PFSK-1 (cell line): ENCODE results near the gene PEBP1.

ENCODE experiments used
- FOXP2 ChIP-seq: optimal IDR thresholded peaks from 2 replicates; pipeline ENCODE3; 2011; ENCODE audit warnings: borderline replicate concordance, control low read depth, inconsistent platforms; ENCODE audit not compliant: insufficient read depth; ENCODE audit errors: extremely low read length, extremely low read depth
- POLR2AphosphoS5 ChIP-seq: IDR thresholded peaks from 2 replicates; pipeline ENCODE4 v1.6.1; 2012; ENCODE audit warnings: low read depth, mild to moderate bottlenecking, control low read depth, low read length, moderate library complexity
- SIN3A ChIP-seq: IDR thresholded peaks from 2 replicates; pipeline ENCODE4 v1.6.1; 2012; ENCODE audit warnings: mild to moderate bottlenecking, low read length, moderate library complexity, borderline replicate concordance; ENCODE audit not compliant: insufficient read depth
- TAF1 ChIP-seq: IDR thresholded peaks from 2 replicates; pipeline ENCODE4 v1.6.1; 2012; ENCODE audit warnings: low read length, control low read depth, borderline replicate concordance; ENCODE audit not compliant: insufficient read depth
- TF ChIP-seq, protein P1 (sequence below), 2 experiments: IDR thresholded peaks; 2 replicates each; pipeline versions ENCODE4 v1.6.1 to v1.8.0; 2011 to 2012; ENCODE audit warnings: low read depth in 2 of 2, low read length in 2 of 2, control low read depth in 1 of 2, inconsistent platforms in 1 of 2, mild to moderate bottlenecking in 1 of 2, moderate library complexity in 1 of 2; ENCODE audit not compliant: insufficient read depth in 1 of 2

PEBP1 gene

GRCh38 chr12:118107011-118107410, 28.9 kb upstream of the PEBP1 start:
- TF ChIP-seq POLR2AphosphoS5, result no peak

GRCh38 chr12:118107694-118108093, 28.2 kb upstream of the PEBP1 start:
- TF ChIP-seq POLR2AphosphoS5, result no peak
- no peak for TF ChIP-seq SIN3A
- no peak for TF ChIP-seq FOXP2
- TF ChIP-seq, protein P1, sequence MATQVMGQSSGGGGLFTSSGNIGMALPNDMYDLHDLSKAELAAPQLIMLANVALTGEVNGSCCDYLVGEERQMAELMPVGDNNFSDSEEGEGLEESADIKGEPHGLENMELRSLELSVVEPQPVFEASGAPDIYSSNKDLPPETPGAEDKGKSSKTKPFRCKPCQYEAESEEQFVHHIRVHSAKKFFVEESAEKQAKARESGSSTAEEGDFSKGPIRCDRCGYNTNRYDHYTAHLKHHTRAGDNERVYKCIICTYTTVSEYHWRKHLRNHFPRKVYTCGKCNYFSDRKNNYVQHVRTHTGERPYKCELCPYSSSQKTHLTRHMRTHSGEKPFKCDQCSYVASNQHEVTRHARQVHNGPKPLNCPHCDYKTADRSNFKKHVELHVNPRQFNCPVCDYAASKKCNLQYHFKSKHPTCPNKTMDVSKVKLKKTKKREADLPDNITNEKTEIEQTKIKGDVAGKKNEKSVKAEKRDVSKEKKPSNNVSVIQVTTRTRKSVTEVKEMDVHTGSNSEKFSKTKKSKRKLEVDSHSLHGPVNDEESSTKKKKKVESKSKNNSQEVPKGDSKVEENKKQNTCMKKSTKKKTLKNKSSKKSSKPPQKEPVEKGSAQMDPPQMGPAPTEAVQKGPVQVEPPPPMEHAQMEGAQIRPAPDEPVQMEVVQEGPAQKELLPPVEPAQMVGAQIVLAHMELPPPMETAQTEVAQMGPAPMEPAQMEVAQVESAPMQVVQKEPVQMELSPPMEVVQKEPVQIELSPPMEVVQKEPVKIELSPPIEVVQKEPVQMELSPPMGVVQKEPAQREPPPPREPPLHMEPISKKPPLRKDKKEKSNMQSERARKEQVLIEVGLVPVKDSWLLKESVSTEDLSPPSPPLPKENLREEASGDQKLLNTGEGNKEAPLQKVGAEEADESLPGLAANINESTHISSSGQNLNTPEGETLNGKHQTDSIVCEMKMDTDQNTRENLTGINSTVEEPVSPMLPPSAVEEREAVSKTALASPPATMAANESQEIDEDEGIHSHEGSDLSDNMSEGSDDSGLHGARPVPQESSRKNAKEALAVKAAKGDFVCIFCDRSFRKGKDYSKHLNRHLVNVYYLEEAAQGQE (IDR thresholded peaks at IDR 0.05; ENCODE audit: insufficient read depth in 1 of 2, low read depth in 2 of 2, low read length in 2 of 2), result no peak
- TF ChIP-seq TAF1, result no peak

DNA sequence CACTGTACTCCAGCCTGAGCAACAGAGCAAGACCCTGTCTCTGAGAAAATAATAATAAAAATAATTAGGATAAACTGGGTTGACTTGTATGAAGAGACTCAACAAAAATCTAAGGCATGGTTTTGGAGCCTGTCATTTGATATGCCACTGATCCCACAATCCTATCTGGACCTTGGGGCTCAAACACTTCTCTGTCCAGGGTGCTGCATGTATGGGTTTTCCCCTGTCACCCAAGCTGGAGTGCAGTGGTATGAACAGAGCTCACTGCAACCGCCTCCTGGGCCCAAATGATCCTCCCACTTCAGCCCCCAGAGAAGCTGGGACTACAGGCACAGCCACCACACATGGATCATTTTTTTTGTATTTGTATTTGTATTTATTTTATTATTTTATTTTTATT, 26.8 kb upstream of the PEBP1 start:
- TF ChIP-seq, protein P1 (IDR thresholded peaks at IDR 0.05; ENCODE audit: insufficient read depth in 1 of 2, low read depth in 2 of 2, low read length in 2 of 2), result peak; percentile 22 to 81; a peak in 2 of 4 replicates
- no peak for TF ChIP-seq SIN3A

- TF ChIP-seq SIN3A, result no peak
- TF ChIP-seq POLR2AphosphoS5, result no peak
- TF ChIP-seq TAF1, result no peak
- TF ChIP-seq, protein P1 (IDR thresholded peaks at IDR 0.05; ENCODE audit: insufficient read depth in 1 of 2, low read depth in 2 of 2, low read length in 2 of 2), result no peak
- TF ChIP-seq FOXP2, result no peak
Observed at GRCh38 chr12:118119449-118119879, 16.5 kb upstream of the PEBP1 start.

DNA sequence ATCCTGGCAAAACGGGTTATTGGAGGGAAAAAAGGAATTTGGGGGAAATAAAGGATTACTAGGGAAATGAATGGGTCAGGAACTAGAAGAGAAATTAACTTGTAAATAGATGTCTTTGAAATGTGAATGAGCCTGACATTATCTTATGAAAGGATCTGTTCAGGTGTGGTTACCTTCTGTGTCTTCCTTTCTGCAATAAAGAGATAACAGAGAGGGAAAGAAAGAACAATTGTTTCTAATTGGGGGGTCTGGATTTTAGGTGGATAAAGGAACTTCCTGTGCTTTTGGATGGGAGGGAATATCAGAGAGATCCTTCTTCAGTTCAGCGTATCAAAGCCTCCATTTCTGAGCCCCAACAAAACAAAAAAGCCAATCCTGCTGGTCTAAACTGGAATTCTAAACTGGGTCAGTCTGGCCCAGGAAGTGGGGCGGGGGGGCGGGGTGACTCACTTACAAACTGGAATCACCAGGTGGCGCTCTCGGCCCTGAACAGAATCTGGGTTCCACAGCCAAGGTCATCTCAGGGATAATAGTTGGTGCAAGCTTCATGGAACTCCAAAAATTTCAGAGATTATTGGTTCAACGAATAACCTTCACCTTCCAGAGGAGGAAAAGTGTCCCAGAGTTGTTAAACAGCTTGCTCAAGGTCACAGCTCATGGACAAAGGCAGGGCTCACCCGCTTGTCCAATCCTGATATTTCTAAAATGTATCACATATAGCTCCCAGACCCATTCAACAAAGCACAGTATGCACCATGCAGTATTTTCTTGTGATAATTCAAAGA, 15.2 kb upstream of the PEBP1 start:
- TF ChIP-seq TAF1 (no peak), SIN3A (no peak), POLR2AphosphoS5 (no peak), FOXP2 (no peak)
- TF ChIP-seq, protein P1 (IDR thresholded peaks at IDR 0.05; ENCODE audit: insufficient read depth in 1 of 2, low read depth in 2 of 2, low read length in 2 of 2), result no peak
